K562 (cell line): ENCODE measurements around the gene C5orf47. TPM values are rescaled to one million over a fixed set of nuclear protein-coding genes. Genes with fewer than 3 reads are reported as not detected.

Experiments
- ATAC-seq: fragments of 200-7000 bp; cut with Tn5 transposase; 3 replicates; pipeline ENCODE4 v1.9.1; 2020; ENCODE audit warnings: moderate library complexity
- BruUV-seq: library from RNA; stranded (reverse); fragments of 400-500 nt; replicated peaks from 2 replicates; lab custom pipeline; 2021; lab: Mats Ljungman, UMichigan
- CTCF ChIA-PET: fragments of 300-600 bp; formaldehyde crosslinking; extraction: SDS; loops from one replicate; lab custom pipeline; 2021; ENCODE audit warnings: low intra/inter-chr PET ratio; lab: Yijun Ruan, JAX
- POLR2A ChIA-PET: fragments of 300-600, 350-650 bp; sonication (Branson Sonifier 250); formaldehyde crosslinking; extraction: SDS; loops from one replicate; lab custom pipeline; 2021; ENCODE audit warnings: antibody characterized with exemption, inconsistent platforms; lab: Yijun Ruan, JAX
- DNase-seq, 4 experiments: peaks; one replicate each; pipeline versions ENCODE4 v3.0.0 to v3.0.0-alpha.2; 2011 to 2018; ENCODE audit warnings: low spot score in 3 of 4, mixed read lengths in 3 of 4; ENCODE audit errors: extremely low read depth in 1 of 4
- FAIRE-seq: peaks from 2 replicates; lab custom pipeline; 2011; peaks lifted over from hg19 to GRCh38; lab: Jason Lieb, UNC
- H2AFZ ChIP-seq: 2 replicates; pipeline ENCODE4 v1.6.0; 2011; ENCODE audit warnings: low read depth, low read length, control low read depth, inconsistent platforms
- H3K27ac ChIP-seq: fragments of 200-600 bp; 3 replicates; pipeline ENCODE4 v1.8.0; 2011; ENCODE audit warnings: low read depth, mild to moderate bottlenecking, control low read depth, inconsistent platforms, low read length, moderate library complexity, mixed read lengths; ENCODE audit errors: extremely low read depth
- H3K27me3 ChIP-seq, 2 experiments: fragments of 300-600 bp in 1 of 2; 2 replicates in 1 of 2; 3 replicates in 1 of 2; pipeline versions ENCODE4 v1.6.0 to v1.8.0; 2011; ENCODE audit warnings: inconsistent platforms in 2 of 2, low read length in 2 of 2, mild to moderate bottlenecking in 1 of 2, mixed read lengths in 1 of 2, moderate library complexity in 1 of 2; ENCODE audit not compliant: control insufficient read depth in 2 of 2, insufficient read depth in 2 of 2
- H3K36me3 ChIP-seq: fragments of 300-600 bp; 3 replicates; pipeline ENCODE4 v1.8.0; 2011; ENCODE audit warnings: mild to moderate bottlenecking, low read length, inconsistent platforms; ENCODE audit not compliant: control insufficient read depth, insufficient read depth
- H3K4me1 ChIP-seq, 2 experiments: fragments of 200-600 bp in 1 of 2; replicated peaks in 1 of 2; 2 replicates in 1 of 2; 3 replicates in 1 of 2; pipeline versions ENCODE4 v1.5.1 to v1.8.0; 2011; ENCODE audit warnings: inconsistent platforms in 2 of 2, low read length in 2 of 2, mild to moderate bottlenecking in 1 of 2, mixed read lengths in 1 of 2, moderate library complexity in 1 of 2; ENCODE audit not compliant: control insufficient read depth in 2 of 2, insufficient read depth in 2 of 2
- H3K4me2 ChIP-seq: 2 replicates; pipeline ENCODE4 v1.6.1; 2011; ENCODE audit warnings: low read length, control low read depth, inconsistent platforms, mixed read lengths; ENCODE audit not compliant: insufficient read depth
- H3K4me3 ChIP-seq: fragments of 200-600 bp; sonication (generic), shearing (Covaris generic); 2 replicates; pipeline ENCODE4 v1.5.1; 2016; ENCODE audit warnings: control low read depth, inconsistent platforms
- H3K79me2 ChIP-seq: fragments of 200-600 bp; 3 replicates; pipeline ENCODE4 v1.8.0; 2011; ENCODE audit warnings: low read length, inconsistent platforms; ENCODE audit not compliant: control insufficient read depth, insufficient read depth
- H3K9ac ChIP-seq, 2 experiments: 2 replicates each; pipeline versions ENCODE4 v1.6.0 to v1.6.1; 2011; ENCODE audit warnings: low read depth in 2 of 2, low read length in 2 of 2, control low read depth in 1 of 2, inconsistent platforms in 1 of 2, mild to moderate bottlenecking in 1 of 2, mixed read lengths in 1 of 2; ENCODE audit not compliant: insufficient read depth in 1 of 2
- H3K9me1 ChIP-seq: one replicate; pipeline ENCODE4 v1.6.0; 2011; ENCODE audit warnings: inconsistent platforms, mild to moderate bottlenecking, low read length, moderate library complexity; ENCODE audit not compliant: control insufficient read depth, insufficient read depth
- H3K9me3 ChIP-seq: replicated peaks from 2 replicates; pipeline ENCODE4 v1.5.1; 2011; ENCODE audit warnings: low read depth, low read length, inconsistent platforms; ENCODE audit not compliant: control insufficient read depth, insufficient read depth
- H4K20me1 ChIP-seq: replicated peaks from 2 replicates; pipeline ENCODE4 v1.6.1; 2011; ENCODE audit warnings: low read length, inconsistent platforms, mixed read lengths; ENCODE audit not compliant: control insufficient read depth, insufficient read depth
- CBFA2T3 ChIP-seq: fragments of 450-650 bp; IDR thresholded peaks from 2 replicates; pipeline ENCODE4 v1.6.1; 2017
- CHD2 ChIP-seq: IDR thresholded peaks from 2 replicates; pipeline ENCODE4 v1.6.1; 2011; ENCODE audit warnings: low read depth, low read length
- E2F3 ChIP-seq: fragments of 250-450 bp; sonication (Bioruptor Pico); IDR thresholded peaks from 2 replicates; pipeline ENCODE4 v1.4.0; 2020; ENCODE audit warnings: mild to moderate bottlenecking
- MAFG ChIP-seq: fragments of 450-650 bp; conservative IDR thresholded peaks from 2 replicates; pipeline ENCODE4 v1.6.1; 2016; ENCODE audit warnings: missing genetic modification characterization, missing compliant biosample characterization
- MYNN ChIP-seq, 2 experiments: sonication (generic); formaldehyde crosslinking in 1 of 2; IDR thresholded peaks; 2 replicates each; pipeline versions ENCODE4 v1.5.0 to v1.6.1; 2016 to 2020; ENCODE audit warnings: antibody characterized with exemption in 1 of 2, missing genetic modification reagents in 1 of 2
- RBM25 ChIP-seq: fragments of 200-400 bp; formaldehyde crosslinking; IDR thresholded peaks from 2 replicates; pipeline ENCODE4 v1.6.1; 2018; ENCODE audit warnings: low read length, low read depth, moderate library complexity; ENCODE audit not compliant: severe bottlenecking
- SRSF9 ChIP-seq: fragments of 200-400 bp; formaldehyde crosslinking; IDR thresholded peaks from 2 replicates; pipeline ENCODE4 v1.6.1; 2017; ENCODE audit warnings: low read depth, low read length, borderline replicate concordance
- ZBTB34 ChIP-seq: fragments of 250-450 bp; sonication (Bioruptor Pico); IDR thresholded peaks from 2 replicates; pipeline ENCODE4 v1.8.0; 2021; ENCODE audit warnings: mild to moderate bottlenecking, moderate library complexity
- ZNF12 ChIP-seq: sonication (generic); formaldehyde crosslinking; IDR thresholded peaks from 2 replicates; pipeline ENCODE4 v1.4.0; 2020; ENCODE audit warnings: mild to moderate bottlenecking, missing genetic modification reagents
- WGBS: fragments of 100-300 bp; shearing (Covaris generic); methylation state at CpG from one replicate; pipeline ENCODE4 v1.1.6; 2016; ENCODE audit warnings: low coverage, mixed read lengths; ENCODE audit not compliant: insufficient coverage; ENCODE audit errors: missing lambda C conversion rate; 5-methylcytosine and 5-hydroxymethylcytosine counted together
- in situ Hi-C: fragments of 300-500 bp; cut with MboI; formaldehyde crosslinking; loops from 4 replicates; pipeline ENCODE4 v1.15.0; 2018; ENCODE audit warnings: inconsistent platforms, mixed read lengths
- intact Hi-C: fragments of 100-400 bp; cut with micrococcal nuclease; formaldehyde crosslinking; loops from 2 replicates; pipeline ENCODE4 v1.14.2; 2022
- polyA plus RNA-seq, 8 experiments: library from polyadenylated mRNA; depleted of rRNA in 4 of 8; stranded (reverse) in 5 of 8; unstranded in 3 of 8; fragments of >200 nt; fragmentation: Nextera tagmentation in 2 of 8; fragmentation: Illumina TruSeq in 1 of 8; extraction: Ambion mirVana in 2 of 8; extraction: Trizol in 1 of 8; gene quantifications; 2 replicates each; pipeline versions ENCODE4 v1.2.1 to v1.2.3, GENCODE V29; 2011 to 2014; ENCODE audit warnings: inconsistent platforms in 1 of 8, missing spikeins in 1 of 8
- total RNA-seq, 7 experiments: library from RNA; depleted of rRNA in 6 of 7; stranded (reverse); fragments of >200 nt in 6 of 7; fragmentation: Illumina TruSeq in 2 of 7; extraction: Trizol in 2 of 7; gene quantifications; 2 replicates each; pipeline versions ENCODE4 v1.2.1 to v1.2.3, GENCODE V29; 2011 to 2021; ENCODE audit warnings: low replicate concordance in 1 of 7

C5orf47 gene
- total and polyA plus RNA-seq, 9 of the 15 experiments (the other 6 are each of a cell fraction or from before 2014, with no cell fraction given), result 0.08 TPM; not detected in 8

DNA sequence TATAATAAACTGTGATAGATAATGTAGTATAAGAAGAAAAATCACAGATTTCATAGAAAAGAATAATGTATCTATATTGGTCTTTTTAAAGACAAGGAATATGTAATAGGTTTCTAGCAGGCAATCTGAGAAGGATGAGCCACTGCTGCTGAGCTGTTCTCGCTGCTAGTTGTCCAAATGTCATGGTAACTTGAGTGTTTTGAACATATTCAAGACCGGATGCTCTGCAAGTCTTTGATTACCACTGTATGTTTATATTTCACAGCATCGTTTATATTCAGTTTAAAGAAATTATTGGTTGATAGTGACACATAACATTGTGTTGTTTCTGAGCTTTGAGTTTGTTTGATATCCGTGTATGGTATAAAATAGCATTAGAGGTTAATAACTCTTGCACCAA lies 9.6 kb downstream of the C5orf47 start:
- Histone ChIP-seq H3K27me3 (peaks cover 4 to 7% of the 10 kb centered on the region in 2 experiments; a peak in 3 of 5 replicates), H3K4me3 (no peak overlapping the region), H3K79me2 (no peaks in the 10 kb centered on the region), H2AFZ (no peak overlapping the region), H3K9me3 (no peaks in the 10 kb centered on the region), H3K4me1 (no peaks in the 10 kb centered on the region; a peak in 1 of 5 replicates), H3K27ac (no peak overlapping the region), H3K36me3 (no peaks in the 10 kb centered on the region), H4K20me1 (no peaks in the 10 kb centered on the region), H3K9ac (no peak overlapping the region), H3K9me1 (no peaks in the 10 kb centered on the region), H3K4me2 (no peak overlapping the region)
- FAIRE-seq (no peak), DNase-seq (no peak), ATAC-seq (no peak)
- CTCF ChIA-PET, result no interaction called here
- in situ Hi-C loops, result no loop called here
- POLR2A ChIA-PET, result no interaction called here
- intact Hi-C loops, result no loop called here
- TF ChIP-seq MAFG (tag) (no peak), CHD2 (no peak), CBFA2T3 (no peak), ZNF12 (CRISPR knock-in tag) (no peak), E2F3 (CRISPR knock-in tag) (no peak), ZBTB34 (CRISPR knock-in tag) (no peak), RBM25 (no peak), MYNN (IDR thresholded peaks at IDR 0.05) (no peak), MYNN (CRISPR knock-in tag; IDR thresholded peaks at IDR 0.05) (no peak), SRSF9 (no peak)
- no TSS peak for BruUV-seq
- 0% methylated on average over 4 of the region's 4 CpGs for WGBS
